GM21723 (cell line): ENCODE data around the gene PI16.

Experiments
- ATAC-seq: cut with Tn5 transposase; IDR thresholded peaks from one replicate; pipeline ENCODE4 v1.9.1; 2021; ENCODE audit warnings: mild to moderate bottlenecking, moderate library complexity; ENCODE audit not compliant: unreplicated experiment

The PI16 gene

DNA sequence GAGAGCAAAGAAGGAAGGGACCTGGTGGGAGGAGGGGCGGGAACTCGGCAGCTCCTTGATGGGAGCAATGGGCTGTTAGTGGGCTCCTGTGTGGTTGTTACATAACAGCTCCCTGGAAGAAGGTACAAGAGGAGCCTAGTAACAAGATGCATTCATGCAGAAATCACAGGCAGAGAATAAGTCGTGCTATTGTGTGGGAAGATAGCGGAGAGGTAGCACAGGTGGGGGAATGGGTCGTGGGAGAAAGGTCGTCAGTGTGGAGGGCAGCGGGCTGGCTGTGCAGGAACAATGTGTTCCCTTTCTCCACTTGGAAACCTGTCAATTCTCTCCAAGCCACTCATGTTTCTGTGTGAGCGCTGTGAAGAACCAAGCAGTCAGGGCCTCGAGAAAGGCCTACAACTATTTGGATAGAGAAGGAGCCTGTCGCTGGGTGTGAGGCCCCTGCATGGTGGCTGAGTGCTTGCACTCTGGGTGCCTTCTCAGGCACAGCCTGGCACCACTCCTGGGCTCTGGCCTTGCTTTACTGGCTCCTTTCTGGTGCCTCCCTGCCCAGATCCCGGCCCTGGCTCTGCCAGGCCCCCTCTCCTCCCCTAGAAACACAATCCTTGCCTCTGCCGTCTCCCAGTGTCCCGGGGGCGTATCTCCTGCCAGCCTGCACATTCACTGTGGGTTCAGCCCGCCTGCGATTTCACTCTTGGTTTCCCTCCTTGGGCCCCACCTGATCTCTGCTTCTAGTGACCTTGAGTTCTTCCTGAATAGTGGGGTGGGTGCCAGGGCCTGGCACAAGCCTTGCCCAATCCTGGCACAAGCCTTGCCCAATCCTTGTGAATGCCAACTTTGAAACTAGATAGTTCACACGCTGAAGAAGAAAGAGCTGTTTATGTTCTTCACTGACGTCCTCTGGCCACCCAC, 43.5 kb downstream of the PI16 start:
- no peak for ATAC-seq

GRCh38 chr6:36998723-36999038, 44.1 kb downstream of the PI16 start:
- no peak for ATAC-seq

DNA sequence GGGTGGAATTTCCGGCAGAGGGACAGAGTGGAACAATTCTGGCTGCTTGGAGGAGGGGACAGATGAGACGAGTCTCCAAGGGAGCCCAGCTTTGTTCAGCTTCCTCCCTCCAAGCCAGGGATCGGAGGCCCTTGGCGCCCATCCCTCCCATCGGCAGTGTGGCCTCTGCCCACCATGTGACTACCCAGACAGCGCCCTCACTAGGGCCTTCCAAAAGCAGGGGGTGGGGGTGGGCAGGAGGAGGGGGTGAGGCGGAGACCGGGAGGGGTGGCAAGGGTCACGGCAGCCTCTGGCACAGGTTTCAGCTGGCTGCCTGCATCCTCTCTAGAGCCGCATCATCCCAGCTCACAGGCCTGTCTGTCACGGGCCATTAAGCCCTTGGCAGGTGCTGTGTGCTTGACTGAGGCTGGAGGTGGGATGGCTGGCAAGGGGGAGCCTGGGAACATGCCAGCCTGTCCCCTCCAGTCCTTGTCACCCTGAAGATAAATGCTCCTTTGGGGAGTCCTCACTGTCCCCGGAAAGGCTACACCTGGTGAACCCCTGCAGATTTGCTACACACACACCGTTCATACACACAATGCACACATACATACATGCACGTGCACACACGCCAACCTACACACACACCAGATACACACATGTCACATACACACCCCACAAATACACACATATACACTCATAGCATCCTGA, 44.7 kb downstream of the PI16 start:
- no peak for ATAC-seq

DNA sequence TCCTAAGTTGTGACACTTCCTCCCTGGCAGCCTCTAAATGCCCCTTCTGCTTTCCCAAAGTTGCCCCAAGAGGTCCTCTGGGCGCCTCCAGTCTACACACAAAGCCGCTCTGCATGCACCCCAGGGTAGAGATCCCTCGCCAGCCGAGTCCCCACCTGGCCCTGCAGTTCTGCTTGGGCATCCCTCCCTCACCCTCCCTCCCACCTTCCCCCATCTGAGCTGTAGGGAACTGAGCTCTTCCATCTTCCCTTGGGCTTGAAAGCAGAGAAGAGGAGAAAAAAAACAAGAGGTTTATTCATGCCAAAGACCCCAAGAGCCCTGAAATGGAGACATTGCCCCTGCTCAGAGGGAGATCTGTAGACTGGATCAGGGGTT, 45.2 kb downstream of the PI16 start:
- no peak for ATAC-seq

DNA sequence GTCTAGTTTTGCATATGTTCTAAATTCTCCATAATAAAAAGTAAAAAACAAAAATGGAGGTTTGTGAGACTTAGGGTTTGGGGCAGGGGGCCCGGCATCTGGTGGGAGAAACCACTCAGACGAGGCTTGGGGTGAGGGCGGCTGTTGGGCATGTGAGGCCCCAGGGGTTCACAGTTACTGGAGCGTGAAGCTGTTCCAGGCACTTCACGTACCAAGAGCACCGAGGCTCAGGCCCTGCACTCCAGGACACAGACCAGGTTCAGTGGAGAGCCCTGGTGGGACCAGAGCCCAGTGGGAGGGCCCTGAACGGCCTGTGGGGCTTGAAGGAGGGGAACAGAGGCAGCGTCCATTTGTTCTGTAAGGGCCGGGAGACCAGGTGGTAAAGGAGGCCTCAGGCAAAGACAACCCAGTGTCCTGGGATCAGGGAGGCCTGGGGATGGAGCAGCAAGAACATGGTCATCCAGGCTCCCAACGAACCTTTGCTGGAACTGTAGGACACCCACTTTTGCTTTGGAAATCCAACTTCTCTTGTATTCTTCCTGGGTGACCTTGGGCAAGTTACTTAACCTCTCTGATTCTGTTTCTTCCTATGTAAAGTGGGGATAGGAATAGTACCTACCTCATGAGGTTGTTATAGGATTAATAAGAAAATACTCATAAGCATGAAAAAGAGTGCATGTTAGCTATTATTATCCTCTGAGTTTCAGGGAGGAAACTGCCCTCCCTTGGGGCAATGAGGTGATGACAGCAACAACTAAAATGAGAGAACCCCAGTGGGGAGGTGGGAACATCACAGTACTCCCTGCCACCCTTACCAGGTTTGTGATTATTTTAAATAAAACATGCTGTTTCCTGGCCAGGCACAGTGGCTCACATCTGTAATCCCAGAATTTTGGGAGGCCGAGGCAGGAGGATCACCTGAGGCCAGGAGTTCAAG, 49.8 kb downstream of the PI16 start:
- no peak for ATAC-seq

DNA sequence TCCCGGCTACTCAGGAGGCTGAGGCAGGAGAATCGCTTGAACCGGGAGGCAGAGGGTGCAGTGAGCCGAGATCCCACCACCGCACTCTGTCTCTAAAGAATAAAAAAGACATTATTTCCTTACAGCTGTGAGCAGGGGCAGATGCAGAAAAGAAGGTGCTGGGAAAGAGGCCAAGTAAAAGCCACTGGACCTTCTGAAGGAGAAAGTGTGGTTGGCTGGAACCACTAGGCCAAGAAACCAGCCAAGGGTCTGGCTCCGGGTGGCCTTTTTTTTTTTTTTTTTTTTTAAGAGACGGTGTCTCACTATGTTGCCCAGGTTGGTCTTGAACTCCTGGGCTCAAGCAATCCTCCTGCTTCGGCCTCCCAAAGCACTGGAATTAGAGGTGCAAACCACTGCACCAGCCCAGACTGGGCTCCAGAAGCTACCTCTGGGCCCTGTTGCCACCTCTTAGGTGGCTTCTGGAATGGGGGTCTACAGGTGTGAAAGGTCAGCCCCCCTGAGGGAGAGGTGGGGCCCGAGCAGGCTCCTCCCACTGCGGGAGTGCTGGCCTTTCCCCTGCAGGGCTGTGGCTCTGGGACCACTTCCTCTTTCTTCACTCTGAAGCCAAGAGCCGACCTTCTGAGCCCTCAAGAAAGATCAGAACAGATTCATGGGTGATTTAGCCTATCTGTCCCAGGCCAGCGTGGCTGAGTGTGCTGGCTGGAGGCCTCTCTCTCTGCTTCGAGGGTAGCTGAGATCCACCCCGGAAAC, 50.7 kb downstream of the PI16 start, which contains the start of gene FGD2:
Gene FGD2, plus strand, starts transcription at position 595 of the 750 bp plus-strand sequence. CDS start 163 bp downstream, outside the sequence.
- peak; percentile 68 for ATAC-seq

GRCh38 chr6:37005827-37006567, 51.5 kb downstream of the PI16 start:
- no peak for ATAC-seq

GRCh38 chr6:37006793-37007339, 52.3 kb downstream of the PI16 start:
- ATAC-seq: no peak

DNA sequence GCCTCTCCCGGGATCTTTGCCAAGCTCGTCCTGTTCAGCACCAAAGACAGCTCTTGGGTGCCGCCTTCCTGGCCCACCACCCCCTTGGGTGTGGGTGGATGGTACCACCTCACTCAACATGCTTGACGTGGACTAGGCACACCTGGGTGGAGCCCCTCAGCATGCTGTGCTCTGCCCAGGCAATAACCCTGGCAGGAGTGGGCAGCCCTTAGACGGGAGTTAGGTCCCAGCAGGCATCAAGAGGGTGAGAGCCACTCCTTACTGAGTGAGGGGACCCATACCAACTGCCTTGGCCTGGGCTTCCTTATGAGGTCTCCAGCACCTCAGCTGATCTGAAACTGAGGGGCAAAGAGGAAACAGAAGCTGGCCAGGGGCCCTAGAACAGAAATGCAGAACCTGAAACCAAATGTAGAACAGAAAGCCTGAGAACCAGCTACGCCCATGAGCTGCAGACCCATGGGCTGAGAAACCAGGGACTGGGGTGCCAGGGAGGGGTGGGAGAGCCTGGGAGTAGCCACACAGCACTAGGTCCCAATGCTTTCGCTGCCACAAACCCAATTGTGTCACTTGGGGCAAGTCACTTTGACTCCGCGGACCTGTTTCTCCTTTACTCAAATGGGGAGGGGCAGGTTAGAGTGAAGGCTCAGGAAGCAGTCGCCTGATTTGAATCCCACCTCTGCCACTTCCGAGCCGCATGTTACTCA, 53.0 kb downstream of the PI16 start:
- no peak for ATAC-seq

- no peak for ATAC-seq
These were observed 54.2 kb downstream of the PI16 start for GRCh38 chr6:37008484-37009465.

DNA sequence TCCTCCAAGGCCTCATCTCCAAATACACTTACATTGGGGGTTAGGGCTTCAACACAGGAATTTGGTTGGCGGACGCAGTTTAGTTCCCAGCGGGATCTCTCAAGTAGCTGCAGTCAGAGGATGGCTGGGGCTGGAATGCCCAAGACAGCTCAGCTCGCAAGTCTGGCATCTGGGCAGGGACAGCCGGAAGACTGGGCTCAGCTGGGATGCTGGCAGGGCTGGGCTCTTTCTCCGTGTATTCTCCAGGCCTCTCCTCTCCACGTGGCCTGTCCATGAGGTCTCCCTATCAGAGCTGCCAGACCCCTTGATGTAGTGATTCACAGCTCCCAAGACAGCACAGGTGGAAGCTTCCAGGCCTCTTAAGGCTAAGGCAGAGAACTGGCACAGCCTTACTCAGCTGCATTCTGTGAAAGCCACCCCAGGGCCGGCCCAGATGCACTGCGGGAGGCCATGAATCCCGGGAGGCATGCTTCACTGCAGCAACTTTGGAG, 55.9 kb downstream of the PI16 start:
- no peak for ATAC-seq

DNA sequence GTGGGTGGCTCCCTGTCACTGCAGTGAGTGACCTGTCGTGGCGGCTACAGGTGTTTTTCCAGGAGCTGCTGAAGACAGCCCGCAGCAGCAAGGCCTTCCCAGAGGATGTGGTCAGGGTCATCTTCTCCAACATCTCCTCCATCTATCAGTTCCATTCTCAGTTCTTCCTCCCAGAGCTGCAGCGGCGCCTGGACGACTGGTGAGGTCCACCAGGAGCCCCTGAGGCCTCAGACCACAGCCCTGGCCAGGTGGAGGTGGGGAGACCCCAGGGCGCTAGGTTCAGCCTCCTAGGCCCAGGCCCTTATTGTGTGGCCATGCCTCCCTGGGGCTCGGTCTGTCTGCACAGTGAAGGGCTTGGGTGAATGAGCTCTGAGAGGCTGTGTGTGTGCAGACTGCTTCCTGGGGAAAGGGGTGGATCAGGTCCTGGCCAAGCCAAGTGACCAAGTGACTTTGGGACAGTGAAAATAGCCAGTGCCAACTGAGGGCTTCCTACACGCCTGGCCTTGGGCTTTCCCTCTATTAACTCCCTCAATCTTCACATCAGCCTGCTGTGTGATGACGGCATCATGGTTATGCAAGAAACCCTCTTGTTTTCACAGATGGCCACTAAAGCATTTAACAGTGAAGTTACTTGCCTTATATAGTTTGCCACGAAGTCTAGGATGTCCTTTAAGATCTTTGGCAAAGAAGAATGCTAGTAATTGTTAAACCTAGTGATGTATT, 57.3 kb downstream of the PI16 start:
- no peak for ATAC-seq

GRCh38 chr6:37013516-37014491, 59.3 kb downstream of the PI16 start:
- no peak for ATAC-seq
